ENCODE data around the gene RRBP1.

The RRBP1 gene

DNA sequence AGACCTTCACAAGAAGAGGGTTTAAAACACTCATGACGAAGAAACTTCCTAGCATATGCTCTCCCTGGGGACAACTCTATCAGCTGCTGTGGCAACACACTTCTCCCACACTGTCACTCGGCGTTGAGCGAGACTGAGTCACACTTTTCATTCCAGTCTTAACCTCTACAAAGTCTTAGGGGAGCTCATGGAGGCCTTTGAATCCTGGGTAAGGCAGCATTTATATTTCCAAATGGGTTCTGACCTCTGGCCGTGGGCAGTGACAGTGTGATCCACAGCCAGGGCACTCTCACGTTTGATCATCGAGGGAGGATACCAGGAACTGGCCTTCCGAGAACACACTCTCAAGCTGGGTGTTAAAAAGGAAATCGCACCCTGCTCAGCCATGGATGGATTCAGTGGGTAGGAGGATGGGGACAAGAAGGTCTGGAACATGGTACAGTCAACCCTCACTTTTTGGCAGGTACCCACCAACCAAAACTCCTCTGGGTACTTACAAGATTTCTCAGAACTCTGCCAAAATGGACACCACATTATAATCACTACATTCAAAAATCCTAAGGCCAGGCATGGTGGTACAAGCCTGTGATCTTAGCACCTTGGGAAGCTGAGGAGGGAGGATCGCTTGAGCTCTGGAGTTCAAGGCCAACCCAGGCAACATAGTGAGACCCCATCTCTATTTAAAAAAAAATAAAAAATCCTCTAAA is 19.6 kb downstream of the RRBP1 start:
- Histone ChIP-seq H3K4me2 (ENCODE audit: low read depth, low read length, poor library complexity, severe bottlenecking) (peak overlapping the region; percentile 76), H2AFZ (ENCODE audit: low read length) (no peak overlapping the region), H3K9ac (ENCODE audit: low read depth, low read length, poor library complexity, severe bottlenecking) (peak overlapping the region; percentile 57), H4K20me1 (ENCODE audit: insufficient read depth, low read length, poor library complexity, severe bottlenecking) (peaks cover 11% of the 10 kb centered on the region), H3K79me2 (ENCODE audit: insufficient read depth, low read length) (peaks cover 59% of the 10 kb centered on the region), H3K4me1 (ENCODE audit: insufficient read depth, low read length, poor library complexity, severe bottlenecking) (peaks cover 62% of the 10 kb centered on the region), H3K36me3 (ENCODE audit: insufficient read depth, low read length) (peaks cover 20% of the 10 kb centered on the region; the same call in 1 of the 2 replicates), H3K9me3 (ENCODE audit: insufficient read depth, low read depth, low read length) (no peaks in the 10 kb centered on the region), H3K27me3 (ENCODE audit: insufficient read depth, low read length, poor library complexity, severe bottlenecking) (no peaks in the 10 kb centered on the region), H3K4me3 (ENCODE audit: low read length, poor library complexity, severe bottlenecking) (no peak overlapping the region), H3F3A (ENCODE audit: low read depth) (peaks cover 15% of the 10 kb centered on the region), H3K9me2 (replicated peaks; ENCODE audit: low read depth, low read length) (no peaks in the 10 kb centered on the region)
- TF ChIP-seq EZH2phosphoT487 (IDR thresholded peaks at IDR 0.05; ENCODE audit: borderline replicate concordance), result no peak

DNA sequence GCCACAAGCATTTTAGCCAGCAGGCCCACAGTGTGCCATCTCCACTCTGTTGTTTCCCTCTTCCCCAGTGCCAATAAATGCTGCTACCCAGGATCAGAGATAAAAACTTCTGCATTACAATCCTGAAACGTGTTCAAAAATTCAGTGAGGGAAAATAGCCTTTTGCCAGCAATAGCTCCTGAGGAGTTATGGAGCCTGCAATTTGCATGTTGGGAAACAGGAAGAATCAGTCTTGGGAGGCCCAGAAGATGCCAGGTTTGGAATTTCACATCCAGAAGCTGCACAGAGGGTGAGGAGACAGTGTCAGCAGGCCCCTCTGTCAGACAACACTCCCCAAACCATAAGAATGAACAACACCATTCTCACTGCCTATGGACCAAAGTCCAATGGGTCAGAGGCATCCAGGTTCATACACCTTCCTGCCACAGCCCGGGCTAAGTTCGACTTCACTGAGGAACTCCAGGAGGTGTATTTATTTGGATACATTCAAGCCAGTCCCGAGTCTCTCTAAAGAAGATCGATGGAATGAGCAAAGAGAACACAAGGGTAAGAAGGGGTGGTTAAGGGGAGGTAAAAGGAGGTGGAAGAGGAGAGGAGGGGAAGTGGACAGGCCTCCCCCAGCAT is 20.8 kb downstream of the RRBP1 start:
- H3K9me3 ChIP-seq (ENCODE audit: insufficient read depth, low read depth, low read length), result no peaks in the 10 kb centered on the region
- H3K79me2 ChIP-seq (ENCODE audit: insufficient read depth, low read length), result peaks cover 52% of the 10 kb centered on the region
- H3K9ac ChIP-seq (ENCODE audit: low read depth, low read length, poor library complexity, severe bottlenecking), result no peak overlapping the region
- peaks cover 11% of the 10 kb centered on the region for H4K20me1 ChIP-seq (ENCODE audit: insufficient read depth, low read length, poor library complexity, severe bottlenecking)
- H3F3A ChIP-seq (ENCODE audit: low read depth), result peaks cover 12% of the 10 kb centered on the region
- H2AFZ ChIP-seq (ENCODE audit: low read length), result no peak overlapping the region
- TF ChIP-seq EZH2phosphoT487 (IDR thresholded peaks at IDR 0.05; ENCODE audit: borderline replicate concordance), result no peak
- TF ChIP-seq, protein P1, sequence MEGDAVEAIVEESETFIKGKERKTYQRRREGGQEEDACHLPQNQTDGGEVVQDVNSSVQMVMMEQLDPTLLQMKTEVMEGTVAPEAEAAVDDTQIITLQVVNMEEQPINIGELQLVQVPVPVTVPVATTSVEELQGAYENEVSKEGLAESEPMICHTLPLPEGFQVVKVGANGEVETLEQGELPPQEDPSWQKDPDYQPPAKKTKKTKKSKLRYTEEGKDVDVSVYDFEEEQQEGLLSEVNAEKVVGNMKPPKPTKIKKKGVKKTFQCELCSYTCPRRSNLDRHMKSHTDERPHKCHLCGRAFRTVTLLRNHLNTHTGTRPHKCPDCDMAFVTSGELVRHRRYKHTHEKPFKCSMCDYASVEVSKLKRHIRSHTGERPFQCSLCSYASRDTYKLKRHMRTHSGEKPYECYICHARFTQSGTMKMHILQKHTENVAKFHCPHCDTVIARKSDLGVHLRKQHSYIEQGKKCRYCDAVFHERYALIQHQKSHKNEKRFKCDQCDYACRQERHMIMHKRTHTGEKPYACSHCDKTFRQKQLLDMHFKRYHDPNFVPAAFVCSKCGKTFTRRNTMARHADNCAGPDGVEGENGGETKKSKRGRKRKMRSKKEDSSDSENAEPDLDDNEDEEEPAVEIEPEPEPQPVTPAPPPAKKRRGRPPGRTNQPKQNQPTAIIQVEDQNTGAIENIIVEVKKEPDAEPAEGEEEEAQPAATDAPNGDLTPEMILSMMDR (conservative IDR thresholded peaks at IDR 0.05; ENCODE audit: low read length), result no peak
- H3K4me3 ChIP-seq (ENCODE audit: low read length, poor library complexity, severe bottlenecking), result no peak overlapping the region
- H3K4me1 ChIP-seq (ENCODE audit: insufficient read depth, low read length, poor library complexity, severe bottlenecking), result peaks cover 50% of the 10 kb centered on the region
- H3K9me2 ChIP-seq (replicated peaks; ENCODE audit: low read depth, low read length), result no peaks in the 10 kb centered on the region
- H3K27me3 ChIP-seq (ENCODE audit: insufficient read depth, low read length, poor library complexity, severe bottlenecking), result no peaks in the 10 kb centered on the region
- H3K36me3 ChIP-seq (ENCODE audit: insufficient read depth, low read length), result peaks cover 25% of the 10 kb centered on the region; the same call in 1 of the 2 replicates
- H3K4me2 ChIP-seq (ENCODE audit: low read depth, low read length, poor library complexity, severe bottlenecking), result no peak overlapping the region

DNA sequence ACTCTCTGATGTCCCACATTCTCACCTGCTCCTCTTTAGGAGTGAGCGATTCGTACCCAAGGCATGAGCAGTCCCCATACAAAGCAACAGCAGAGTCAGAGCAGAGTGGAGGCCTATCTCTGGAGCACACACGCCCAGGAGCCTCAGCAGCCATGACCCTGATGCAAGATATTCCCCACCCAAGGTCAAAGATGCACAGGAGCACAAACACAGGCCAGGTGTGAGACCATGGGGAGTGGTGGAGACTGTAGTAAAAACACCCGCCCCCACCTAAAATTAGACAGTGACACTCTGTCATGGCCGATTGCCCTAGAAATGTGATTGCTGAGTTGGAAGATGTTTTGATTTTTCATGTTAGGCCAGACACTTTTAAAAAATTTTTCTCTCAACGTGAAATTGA is 21.4 kb downstream of the RRBP1 start:
- H3K4me1 ChIP-seq (ENCODE audit: insufficient read depth, low read length, poor library complexity, severe bottlenecking), result peaks cover 45% of the 10 kb centered on the region
- H3F3A ChIP-seq (ENCODE audit: low read depth), result peaks cover 6% of the 10 kb centered on the region; the same call in 1 of the 2 replicates
- no peak overlapping the region for H3K4me3 ChIP-seq (ENCODE audit: low read length, poor library complexity, severe bottlenecking)
- no peaks in the 10 kb centered on the region for H3K27me3 ChIP-seq (ENCODE audit: insufficient read depth, low read length, poor library complexity, severe bottlenecking)
- peaks cover 26% of the 10 kb centered on the region; the same call in 1 of the 2 replicates for H3K36me3 ChIP-seq (ENCODE audit: insufficient read depth, low read length)
- TF ChIP-seq, protein P1 (conservative IDR thresholded peaks at IDR 0.05; ENCODE audit: low read length), result no peak
- TF ChIP-seq EZH2phosphoT487 (IDR thresholded peaks at IDR 0.05; ENCODE audit: borderline replicate concordance), result no peak
- H3K9me2 ChIP-seq (replicated peaks; ENCODE audit: low read depth, low read length), result no peaks in the 10 kb centered on the region
- H4K20me1 ChIP-seq (ENCODE audit: insufficient read depth, low read length, poor library complexity, severe bottlenecking), result peaks cover 11% of the 10 kb centered on the region
- H2AFZ ChIP-seq (ENCODE audit: low read length), result no peak overlapping the region
- H3K9ac ChIP-seq (ENCODE audit: low read depth, low read length, poor library complexity, severe bottlenecking), result no peak overlapping the region
- H3K79me2 ChIP-seq (ENCODE audit: insufficient read depth, low read length), result peaks cover 52% of the 10 kb centered on the region
- H3K9me3 ChIP-seq (ENCODE audit: insufficient read depth, low read depth, low read length), result no peaks in the 10 kb centered on the region
- no peak overlapping the region for H3K4me2 ChIP-seq (ENCODE audit: low read depth, low read length, poor library complexity, severe bottlenecking)
